Tibial nerve (tissue), 4 donors: ENCODE data around the gene GRPR.

ENCODE experiments used
- EP300 ChIP-seq, 2 donors: sonication (generic); formaldehyde crosslinking; IDR thresholded peaks; one replicate each; pipeline ENCODE4 v1.6.1; 2017; ENCODE audit warnings: antibody characterized with exemption in 2 of 2, mild to moderate bottlenecking in 1 of 2
- TF ChIP-seq, protein P1 (sequence below), 5 experiments: fragments of 200-600 bp in 3 of 5; fragments of 450-650 bp in 2 of 5; sonication (generic) in 3 of 5; IDR thresholded peaks; one replicate each; pipeline ENCODE4 v1.5.1; 2016 to 2019; ENCODE audit warnings: antibody characterized with exemption in 5 of 5, mild to moderate bottlenecking in 3 of 5, moderate library complexity in 2 of 5

- TF ChIP-seq EP300 (IDR thresholded peaks at IDR 0.05) = no peak
- TF ChIP-seq, protein P1, sequence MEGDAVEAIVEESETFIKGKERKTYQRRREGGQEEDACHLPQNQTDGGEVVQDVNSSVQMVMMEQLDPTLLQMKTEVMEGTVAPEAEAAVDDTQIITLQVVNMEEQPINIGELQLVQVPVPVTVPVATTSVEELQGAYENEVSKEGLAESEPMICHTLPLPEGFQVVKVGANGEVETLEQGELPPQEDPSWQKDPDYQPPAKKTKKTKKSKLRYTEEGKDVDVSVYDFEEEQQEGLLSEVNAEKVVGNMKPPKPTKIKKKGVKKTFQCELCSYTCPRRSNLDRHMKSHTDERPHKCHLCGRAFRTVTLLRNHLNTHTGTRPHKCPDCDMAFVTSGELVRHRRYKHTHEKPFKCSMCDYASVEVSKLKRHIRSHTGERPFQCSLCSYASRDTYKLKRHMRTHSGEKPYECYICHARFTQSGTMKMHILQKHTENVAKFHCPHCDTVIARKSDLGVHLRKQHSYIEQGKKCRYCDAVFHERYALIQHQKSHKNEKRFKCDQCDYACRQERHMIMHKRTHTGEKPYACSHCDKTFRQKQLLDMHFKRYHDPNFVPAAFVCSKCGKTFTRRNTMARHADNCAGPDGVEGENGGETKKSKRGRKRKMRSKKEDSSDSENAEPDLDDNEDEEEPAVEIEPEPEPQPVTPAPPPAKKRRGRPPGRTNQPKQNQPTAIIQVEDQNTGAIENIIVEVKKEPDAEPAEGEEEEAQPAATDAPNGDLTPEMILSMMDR (IDR thresholded peaks at IDR 0.05) = no peak
These were observed 43.8 kb downstream of the GRPR start, which contains the start of gene MAGEB17 for GRCh38 chrX:16167181-16167580.
